ENCODE data around the gene WDR36.

GRCh38 chr5:111124793-111125192 lies 32.6 kb downstream of the WDR36 start:
- TF ChIP-seq, protein P1, sequence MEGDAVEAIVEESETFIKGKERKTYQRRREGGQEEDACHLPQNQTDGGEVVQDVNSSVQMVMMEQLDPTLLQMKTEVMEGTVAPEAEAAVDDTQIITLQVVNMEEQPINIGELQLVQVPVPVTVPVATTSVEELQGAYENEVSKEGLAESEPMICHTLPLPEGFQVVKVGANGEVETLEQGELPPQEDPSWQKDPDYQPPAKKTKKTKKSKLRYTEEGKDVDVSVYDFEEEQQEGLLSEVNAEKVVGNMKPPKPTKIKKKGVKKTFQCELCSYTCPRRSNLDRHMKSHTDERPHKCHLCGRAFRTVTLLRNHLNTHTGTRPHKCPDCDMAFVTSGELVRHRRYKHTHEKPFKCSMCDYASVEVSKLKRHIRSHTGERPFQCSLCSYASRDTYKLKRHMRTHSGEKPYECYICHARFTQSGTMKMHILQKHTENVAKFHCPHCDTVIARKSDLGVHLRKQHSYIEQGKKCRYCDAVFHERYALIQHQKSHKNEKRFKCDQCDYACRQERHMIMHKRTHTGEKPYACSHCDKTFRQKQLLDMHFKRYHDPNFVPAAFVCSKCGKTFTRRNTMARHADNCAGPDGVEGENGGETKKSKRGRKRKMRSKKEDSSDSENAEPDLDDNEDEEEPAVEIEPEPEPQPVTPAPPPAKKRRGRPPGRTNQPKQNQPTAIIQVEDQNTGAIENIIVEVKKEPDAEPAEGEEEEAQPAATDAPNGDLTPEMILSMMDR (conservative IDR thresholded peaks at IDR 0.05): no peak
- TF ChIP-seq EZH2 (IDR thresholded peaks at IDR 0.05; ENCODE audit: low read depth): no peak

Measured in PC-9 (cell line).